SK-N-SH treated with all-trans-retinoic acid at 6 μM for 48 hours (cell line): Measurements from ENCODE around the gene MOV10L1.

ENCODE experiments used
- ARNTL ChIP-seq: fragments of 450-650 bp; formaldehyde crosslinking; IDR thresholded peaks from 2 replicates; pipeline ENCODE4 v1.5.0; 2020; ENCODE audit warnings: low read depth, mild to moderate bottlenecking, moderate library complexity, borderline replicate concordance
- BACH2 ChIP-seq: fragments of 250-450 bp; sonication (Bioruptor Pico); IDR thresholded peaks from 2 replicates; pipeline ENCODE4 v1.9.0; 2021; ENCODE audit warnings: mild to moderate bottlenecking, borderline replicate concordance
- CREB5 ChIP-seq: fragments of 250-450 bp; sonication (Bioruptor Pico); IDR thresholded peaks from 2 replicates; pipeline ENCODE4 v1.5.1; 2020; ENCODE audit warnings: low read depth, mild to moderate bottlenecking, moderate library complexity
- CSDC2 ChIP-seq: fragments of 250-450 bp; sonication (Bioruptor Pico); IDR thresholded peaks from 2 replicates; pipeline ENCODE4 v1.5.0; 2020; ENCODE audit warnings: mild to moderate bottlenecking, moderate library complexity
- ESRRG ChIP-seq: fragments of 250-450 bp; sonication (Bioruptor Pico); IDR thresholded peaks from 2 replicates; pipeline ENCODE4 v1.6.1; 2021; ENCODE audit warnings: mild to moderate bottlenecking
- POU6F1 ChIP-seq: fragments of 250-450 bp; sonication (Bioruptor Pico); IDR thresholded peaks from 2 replicates; pipeline ENCODE4 v1.8.0; 2021; ENCODE audit warnings: low read depth, mild to moderate bottlenecking, moderate library complexity, borderline replicate concordance
- TCF4 ChIP-seq: fragments of 250-450 bp; sonication (Bioruptor Pico); IDR thresholded peaks from 2 replicates; pipeline ENCODE4 v1.8.0; 2021; ENCODE audit warnings: mild to moderate bottlenecking, moderate library complexity, borderline replicate concordance
- ZC3H10 ChIP-seq: fragments of 250-450 bp; sonication (Bioruptor Pico); IDR thresholded peaks from 2 replicates; pipeline ENCODE4 v1.5.1; 2021; ENCODE audit warnings: mild to moderate bottlenecking, moderate library complexity
- ZFP3 ChIP-seq: fragments of 250-450 bp; sonication (Bioruptor Pico); IDR thresholded peaks from 2 replicates; pipeline ENCODE4 v1.5.0; 2020; ENCODE audit warnings: mild to moderate bottlenecking, moderate library complexity

- TF ChIP-seq POU6F1 (CRISPR knock-in tag) (no peak), CREB5 (no peak), TCF4 (CRISPR knock-in tag) (no peak), ARNTL (CRISPR knock-in tag) (no peak), BACH2 (CRISPR knock-in tag) (no peak), CSDC2 (CRISPR knock-in tag) (no peak), ZC3H10 (CRISPR knock-in tag) (no peak), ZFP3 (CRISPR knock-in tag) (no peak), ESRRG (CRISPR knock-in tag) (no peak)
Measured at GRCh38 chr22:50119768-50120251, 30.0 kb downstream of the MOV10L1 start.
